NCI-H524 (cell line): Measurements from ENCODE around the gene SINHCAF.
"Not testable (repeated sequence)": the region's sequence is repeated elsewhere in the genome, so short reads cannot be mapped to it uniquely, and the experiment has no call there.

ENCODE experiments used
- DNase-seq, 2 experiments: peaks; one replicate each; lab custom pipeline; 2025; lab: John Stamatoyannopoulos, UW

SINHCAF gene

GRCh38 chr12:31263661-31264060 is 62.3 kb downstream of the SINHCAF start:
- DNase-seq = no peak

GRCh38 chr12:31261744-31262143 is 64.2 kb downstream of the SINHCAF start:
- DNase-seq = no peak

- DNase-seq = no peak
Measured at GRCh38 chr12:31260840-31261239, 65.1 kb downstream of the SINHCAF start.

GRCh38 chr12:31259136-31259886 is 66.6 kb downstream of the SINHCAF start:
- no peak for DNase-seq

GRCh38 chr12:31257784-31258183 is 68.2 kb downstream of the SINHCAF start:
- DNase-seq = no peak

GRCh38 chr12:31251707-31252611 is 74.0 kb downstream of the SINHCAF start:
- DNase-seq = not testable (repeated sequence)

GRCh38 chr12:31250179-31250578 is 75.8 kb downstream of the SINHCAF start:
- no peak for DNase-seq

- DNase-seq = no peak
Measured at GRCh38 chr12:31249356-31249755, 76.6 kb downstream of the SINHCAF start.

- no peak for DNase-seq
Measured at GRCh38 chr12:31248815-31249214, 77.1 kb downstream of the SINHCAF start.

- no peak for DNase-seq
Measured at GRCh38 chr12:31248337-31248736, 77.6 kb downstream of the SINHCAF start.

- DNase-seq = peak in 1 of 2 experiments; percentile 16
Measured at GRCh38 chr12:31246470-31246850, 79.5 kb downstream of the SINHCAF start.

GRCh38 chr12:31245822-31246469 is 80.0 kb downstream of the SINHCAF start:
- DNase-seq = peak; percentile 3 to 50

GRCh38 chr12:31242418-31242817 is 83.5 kb downstream of the SINHCAF start:
- not testable (repeated sequence) for DNase-seq

GRCh38 chr12:31238764-31239387 is 87.1 kb downstream of the SINHCAF start:
- DNase-seq = peak; percentile 37 to 81

GRCh38 chr12:31238333-31238732 is 87.6 kb downstream of the SINHCAF start:
- DNase-seq = not testable (repeated sequence)

GRCh38 chr12:31236998-31237637 is 88.8 kb downstream of the SINHCAF start:
- DNase-seq = peak in 1 of 2 experiments; percentile 16

- DNase-seq = no peak
Measured at GRCh38 chr12:31235868-31236395, 90.0 kb downstream of the SINHCAF start.

- peak; percentile 93 to 97 for DNase-seq
Measured at GRCh38 chr12:31234955-31235867, 90.7 kb downstream of the SINHCAF start.

- peak in 1 of 2 experiments; percentile 61 for DNase-seq
Measured at GRCh38 chr12:31234053-31234840, 91.7 kb downstream of the SINHCAF start.
